Medulla oblongata (tissue), 1 donor: ENCODE results near the gene HSD17B3.
"Not testable (repeated sequence)": the region's sequence is repeated elsewhere in the genome, so short reads cannot be mapped to it uniquely, and the experiment has no call there.

ENCODE experiments used
- DNase-seq: peaks from one replicate; pipeline ENCODE4 v3.0.0-alpha.2; 2015; ENCODE audit errors: extremely low spot score

The HSD17B3 gene

GRCh38 chr9:96302021-96302420 is at the start of gene HSD17B3:
HSD17B3 (minus strand) TSS chr9:96302176; CDS start chr9:96302104, 72 bp downstream.
- DNase-seq, result no peak

GRCh38 chr9:96350866-96351265 is 48.9 kb upstream of the HSD17B3 start:
- DNase-seq, result peak; percentile 88

GRCh38 chr9:96348261-96348660 is 46.3 kb upstream of the HSD17B3 start:
- no peak for DNase-seq

GRCh38 chr9:96345551-96345950 is 43.6 kb upstream of the HSD17B3 start:
- no peak for DNase-seq

GRCh38 chr9:96344458-96345180 is 42.6 kb upstream of the HSD17B3 start:
- DNase-seq, result peak; percentile 80

GRCh38 chr9:96343515-96344360 is 41.8 kb upstream of the HSD17B3 start:
- DNase-seq, result no peak

- DNase-seq, result no peak
These were observed 40.7 kb upstream of the HSD17B3 start for GRCh38 chr9:96342571-96343245.

- DNase-seq, result no peak
These were observed 38.7 kb upstream of the HSD17B3 start for GRCh38 chr9:96340707-96341106.

GRCh38 chr9:96338299-96338698 is 36.3 kb upstream of the HSD17B3 start:
- DNase-seq, result no peak

GRCh38 chr9:96333958-96334357 is 32.0 kb upstream of the HSD17B3 start:
- no peak for DNase-seq

GRCh38 chr9:96331236-96331947 is 29.4 kb upstream of the HSD17B3 start:
- no peak for DNase-seq

- peak; percentile 80 for DNase-seq
These were observed 25.8 kb upstream of the HSD17B3 start for GRCh38 chr9:96327694-96328352.

GRCh38 chr9:96323169-96323568 is 21.2 kb upstream of the HSD17B3 start:
- no peak for DNase-seq

- not testable (repeated sequence) for DNase-seq
These were observed 20.8 kb upstream of the HSD17B3 start for GRCh38 chr9:96322736-96323135.

GRCh38 chr9:96322210-96322609 is 20.2 kb upstream of the HSD17B3 start:
- not testable (repeated sequence) for DNase-seq

GRCh38 chr9:96321515-96321914 is 19.5 kb upstream of the HSD17B3 start:
- DNase-seq, result no peak

GRCh38 chr9:96320749-96321280 is 18.8 kb upstream of the HSD17B3 start:
- no peak for DNase-seq

GRCh38 chr9:96318921-96319565 is 17.1 kb upstream of the HSD17B3 start:
- DNase-seq, result no peak

- DNase-seq, result peak; percentile 69
These were observed 15.5 kb upstream of the HSD17B3 start for GRCh38 chr9:96317335-96317980.

- no peak for DNase-seq
These were observed 7.9 kb upstream of the HSD17B3 start for GRCh38 chr9:96309850-96310249.
